ENCODE data around the gene LHX4.
"Not testable (repeated sequence)": the region's sequence is repeated elsewhere in the genome, so short reads cannot be mapped to it uniquely, and the experiment has no call there.

Gene LHX4

DNA sequence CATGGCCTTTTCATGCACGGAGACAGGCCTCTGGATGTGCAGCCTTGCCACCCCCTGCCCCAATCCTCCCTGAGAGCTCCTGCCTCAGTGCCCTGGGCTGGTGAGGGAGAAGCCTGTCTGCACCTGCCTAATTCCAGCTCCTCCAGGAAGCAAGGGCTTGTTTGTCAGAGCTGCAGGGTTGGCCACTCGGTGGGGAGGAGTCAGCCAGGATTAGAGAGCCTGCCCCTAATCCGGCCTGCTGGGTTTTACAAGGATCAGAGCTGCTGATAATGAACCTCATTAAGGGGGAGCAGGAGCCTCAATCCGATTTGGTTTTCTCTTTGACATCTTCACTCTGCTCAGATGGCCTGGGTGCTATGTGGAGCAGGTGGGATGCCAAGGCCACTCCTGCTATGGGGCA is 31.9 kb upstream of the LHX4 start:
- no peak for DNase-seq

DNA sequence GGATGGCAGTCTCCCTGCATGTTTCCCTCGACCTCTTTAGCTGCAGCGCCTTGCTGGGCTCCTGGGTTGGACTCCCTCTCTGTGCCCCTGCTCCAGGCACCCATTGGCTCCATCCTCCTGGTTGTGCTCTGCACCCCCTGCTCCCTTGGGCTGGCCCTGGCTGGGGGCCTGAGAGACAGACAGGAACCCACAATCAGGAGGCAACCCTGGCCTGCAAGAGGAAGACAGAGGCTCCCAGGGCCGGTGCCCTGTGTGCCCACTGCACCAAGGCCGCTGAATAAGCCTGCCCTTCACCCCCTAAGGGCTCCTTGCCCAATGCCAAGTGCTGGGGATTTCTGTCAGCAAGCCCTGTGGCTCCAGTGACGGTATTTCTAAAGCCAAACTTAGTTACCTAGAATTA is 31.5 kb upstream of the LHX4 start:
- DNase-seq = no peak

DNA sequence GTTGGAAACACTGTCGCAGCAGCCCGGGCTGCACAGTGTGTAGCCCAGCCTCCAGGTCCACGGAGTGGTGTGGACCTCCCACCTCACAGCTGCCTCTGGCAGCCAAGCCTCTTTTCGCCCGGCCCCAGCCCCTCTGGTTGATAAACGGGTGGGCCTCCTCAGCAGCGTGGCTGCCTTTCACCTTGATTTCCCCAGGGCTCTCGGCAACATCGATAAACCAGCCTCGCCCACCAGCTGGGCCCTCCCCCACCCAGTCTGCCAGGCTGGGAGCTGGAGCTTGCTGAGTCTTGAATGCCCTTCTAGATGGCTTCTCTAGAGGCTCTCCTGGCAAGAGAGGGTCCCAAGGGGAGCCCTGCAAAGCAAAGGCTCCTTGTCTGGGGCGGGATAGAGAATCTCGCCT is 31.0 kb upstream of the LHX4 start:
- no peak for DNase-seq

DNA sequence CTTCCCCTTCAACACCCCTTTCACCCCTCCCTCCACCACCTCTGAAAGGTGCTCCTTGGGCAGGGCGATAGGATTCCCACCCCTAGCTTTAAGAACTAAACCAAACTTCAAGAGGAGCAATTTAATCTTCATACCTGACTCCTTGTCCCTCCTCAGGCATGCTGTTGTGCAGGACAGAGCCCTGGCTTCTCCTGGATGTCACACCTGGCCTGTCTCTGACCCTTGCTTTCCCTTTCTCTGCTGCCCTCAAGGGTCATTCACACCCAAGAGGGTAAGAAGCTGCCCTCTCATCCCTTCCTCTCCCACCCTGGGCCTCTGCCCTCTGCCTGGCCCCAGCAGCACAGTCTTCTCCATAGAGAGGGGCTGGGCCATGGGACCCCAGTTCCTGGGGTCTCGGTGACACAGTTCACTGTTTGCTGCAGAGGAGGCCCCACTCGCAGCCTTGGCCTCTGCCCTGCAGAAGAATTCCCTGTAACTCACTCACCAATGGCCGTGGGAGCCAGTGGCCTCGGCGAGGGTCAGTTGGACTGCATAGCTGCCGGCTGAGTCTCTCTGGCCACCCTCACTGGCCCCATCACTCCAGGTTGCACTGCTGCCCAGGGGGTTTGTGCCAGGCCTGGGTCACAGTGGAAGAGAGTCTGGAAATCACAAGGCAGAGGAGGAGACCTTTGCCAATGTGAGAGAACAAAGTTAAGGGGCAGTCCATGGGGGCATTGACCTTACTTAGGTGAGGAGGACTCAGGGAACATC is 28.4 kb upstream of the LHX4 start:
- no peak for DNase-seq

DNA sequence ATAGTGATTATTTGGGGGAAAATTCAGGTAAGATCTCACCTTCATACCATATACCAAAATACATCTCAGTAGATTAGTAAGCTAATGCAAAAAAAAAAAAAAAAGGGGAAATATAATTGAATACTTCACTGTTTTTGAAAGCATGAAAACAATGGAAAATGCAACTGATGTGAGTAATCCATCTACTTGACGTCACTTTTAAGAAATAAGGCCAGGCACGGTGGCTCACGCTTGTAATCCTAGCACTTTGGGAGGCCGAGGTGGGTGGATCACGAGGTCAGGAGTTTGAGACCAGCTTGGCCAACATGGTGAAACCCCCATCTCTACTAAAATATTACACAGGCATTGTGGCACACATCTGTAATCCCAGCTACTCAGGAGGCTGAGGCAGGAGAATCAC is 27.5 kb upstream of the LHX4 start:
- not testable (repeated sequence) for DNase-seq

DNA sequence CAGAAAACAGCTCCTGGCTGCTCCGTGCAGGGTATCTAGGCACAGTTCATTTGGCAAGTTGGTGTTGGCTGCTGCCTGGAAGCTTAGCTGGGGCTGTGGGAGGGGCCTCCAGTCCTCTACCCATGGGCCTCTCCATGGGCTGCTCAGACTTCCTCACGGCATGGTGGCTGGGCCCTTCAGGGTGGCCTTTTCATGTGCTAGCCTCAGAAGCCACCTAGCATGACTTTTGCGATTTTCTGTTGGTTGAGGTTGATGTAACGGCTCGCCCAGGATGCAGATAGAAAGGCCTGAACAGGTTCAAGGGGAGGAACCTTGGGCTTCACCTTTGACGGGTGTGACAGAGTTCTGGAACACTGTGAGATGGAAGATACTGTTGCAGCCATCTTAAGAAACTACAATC is 25.8 kb upstream of the LHX4 start:
- DNase-seq = no peak

DNA sequence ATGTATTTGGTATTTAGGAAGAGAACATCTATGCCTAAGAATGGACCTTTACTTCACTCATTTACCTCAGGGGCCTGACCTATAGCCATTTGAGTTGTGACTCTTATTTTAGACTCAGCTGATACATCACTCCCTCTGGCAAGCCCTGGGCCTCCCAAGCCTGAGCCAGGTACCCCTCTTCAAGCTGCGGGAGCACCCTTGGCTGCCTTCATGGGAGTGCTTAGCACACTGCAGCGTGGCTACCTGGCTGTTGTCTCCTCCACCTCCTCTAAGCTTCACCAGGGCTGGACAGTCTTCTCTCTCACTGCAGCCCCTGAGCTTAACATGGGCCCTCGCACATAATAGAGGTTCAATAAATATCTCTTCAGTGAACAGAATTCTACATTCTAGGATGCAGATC is 23.5 kb upstream of the LHX4 start:
- no peak for DNase-seq

DNA sequence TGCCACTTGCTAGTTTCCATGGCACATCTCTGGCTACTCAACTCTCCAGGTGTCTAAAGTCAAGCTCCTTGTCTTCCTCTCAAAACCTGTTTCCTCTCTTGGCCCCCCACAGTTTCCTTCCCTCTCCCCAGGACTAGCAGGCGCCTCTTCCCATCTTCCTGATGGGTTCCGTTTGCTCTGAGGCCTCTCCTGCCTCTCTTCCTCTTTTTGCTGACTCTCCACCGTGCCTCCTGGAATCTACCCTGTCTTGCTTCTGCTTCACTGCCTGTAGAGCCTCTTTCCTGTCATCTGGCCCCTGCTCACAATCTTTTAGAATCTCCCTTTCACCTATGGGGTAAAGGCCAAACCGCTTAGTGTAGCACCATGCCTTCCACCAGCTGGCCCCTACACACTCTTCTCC is 21.8 kb upstream of the LHX4 start:
- no peak for DNase-seq

DNA sequence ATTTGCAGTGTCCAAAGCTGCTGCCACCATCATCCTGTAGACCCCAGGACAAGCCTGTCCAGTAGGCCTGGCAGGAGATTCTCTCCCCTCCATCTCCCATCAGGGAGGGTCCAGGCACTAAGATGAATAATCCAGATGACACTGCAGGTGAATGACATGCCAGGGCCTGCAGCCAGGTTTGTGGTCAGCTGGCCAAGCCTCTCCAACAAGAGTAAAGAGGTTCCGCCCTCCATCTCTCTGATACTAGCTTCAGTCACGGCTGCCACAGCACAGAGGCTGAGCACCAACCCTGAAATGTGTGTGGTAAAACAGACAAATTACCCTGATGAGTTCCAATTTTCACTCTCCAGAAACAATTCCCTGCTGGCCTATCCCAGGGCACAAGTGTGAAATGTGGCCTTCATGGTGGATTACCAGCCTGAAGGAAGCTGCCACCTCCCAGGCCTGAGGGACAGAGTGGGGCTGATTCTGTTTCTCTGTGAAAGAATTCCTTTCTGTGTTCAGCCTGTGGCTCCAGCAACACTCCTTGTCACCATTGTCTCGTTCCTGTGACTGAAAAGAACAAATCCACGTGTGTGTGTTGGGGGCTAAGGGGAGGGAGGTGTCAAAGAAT is 19.9 kb upstream of the LHX4 start:
- no peak for DNase-seq

DNA sequence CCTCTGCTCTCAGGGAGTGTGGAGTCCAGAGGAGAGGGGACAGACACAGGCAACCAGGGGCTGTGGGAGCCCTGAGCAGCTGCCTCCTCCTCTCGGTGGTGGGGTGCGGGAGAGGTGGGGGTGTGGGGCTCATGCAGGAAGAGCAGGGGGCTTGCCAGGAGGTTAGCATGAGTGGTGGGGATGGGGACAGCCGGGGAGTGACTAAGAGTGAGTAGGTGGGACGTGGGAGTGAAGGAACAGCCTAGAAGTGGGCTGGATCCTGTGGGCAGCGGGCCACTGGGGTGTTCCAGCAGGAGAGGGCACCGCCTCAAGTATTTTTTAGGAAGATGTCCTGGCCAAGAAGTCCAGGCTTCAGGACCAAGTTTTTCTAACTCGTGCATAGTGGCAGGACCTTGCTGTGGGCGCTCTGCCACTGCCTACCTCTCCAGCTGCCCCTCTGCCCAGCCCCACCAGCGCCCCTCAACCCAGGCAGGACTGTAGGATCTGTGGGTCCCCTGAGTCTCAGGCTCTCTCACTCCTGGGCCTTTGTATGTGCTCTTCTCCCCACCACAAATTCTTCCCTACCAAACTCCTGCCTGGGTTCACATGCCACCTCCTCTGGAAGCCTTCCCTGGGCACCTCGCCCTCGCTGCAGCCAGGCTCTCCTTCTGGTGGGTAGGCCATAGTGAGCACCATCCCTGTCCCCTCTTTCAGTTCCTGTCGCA is 18.8 kb upstream of the LHX4 start:
- no peak for DNase-seq

DNA sequence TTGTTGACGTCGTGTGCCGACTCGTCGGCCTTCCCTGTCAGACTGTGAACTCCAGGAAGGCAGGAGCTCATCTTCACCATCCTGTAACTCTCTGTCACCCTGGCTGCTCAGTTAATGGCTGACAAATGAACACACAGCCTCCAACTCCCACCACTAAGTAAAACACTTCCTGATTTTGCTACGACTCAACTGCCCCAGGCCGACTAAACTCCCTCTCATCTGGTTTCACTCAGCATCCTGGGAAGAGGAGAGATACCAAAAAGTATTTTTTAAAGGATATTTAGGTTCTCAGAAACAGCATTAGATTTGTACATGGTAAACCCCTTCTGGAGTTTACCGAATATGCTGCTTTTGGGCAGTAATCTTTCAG is 18.2 kb upstream of the LHX4 start:
- DNase-seq = no peak

DNA sequence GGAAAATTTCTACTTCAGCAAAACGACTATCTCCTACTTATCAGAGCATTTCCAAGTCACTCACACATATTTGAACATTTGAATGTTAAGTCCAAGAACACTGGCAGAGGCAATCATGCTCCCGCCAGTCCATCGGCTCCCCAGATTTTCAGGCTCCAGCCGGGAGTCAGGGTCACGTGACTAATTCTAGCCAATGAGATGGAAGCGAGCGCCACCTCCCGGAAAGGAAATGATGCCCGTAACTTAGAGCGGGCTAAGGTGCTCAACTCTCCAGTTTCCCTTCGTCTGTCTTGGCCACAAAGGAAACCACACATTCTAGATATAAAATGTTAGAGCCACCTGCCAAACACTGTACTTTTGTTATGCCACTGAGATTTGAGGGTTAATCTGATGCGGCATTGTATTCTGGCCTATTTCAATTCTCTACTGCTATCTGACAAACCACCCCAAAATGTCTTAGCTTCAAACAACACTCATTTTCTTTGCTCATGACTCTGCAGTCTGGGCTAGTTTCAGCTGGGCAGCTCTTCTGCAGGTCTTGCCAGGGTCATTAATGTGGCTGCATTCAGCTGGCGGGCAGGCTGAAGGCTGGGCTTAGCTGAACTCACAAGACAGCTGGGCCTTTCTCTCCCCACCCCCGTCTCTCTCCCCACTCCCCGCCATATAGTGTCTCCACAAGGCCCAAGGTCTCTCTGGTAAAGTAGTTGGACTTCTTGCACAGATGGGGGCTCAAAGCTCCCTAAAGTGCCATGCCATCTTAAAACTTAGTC is 16.5 kb upstream of the LHX4 start:
- no peak for DNase-seq

DNA sequence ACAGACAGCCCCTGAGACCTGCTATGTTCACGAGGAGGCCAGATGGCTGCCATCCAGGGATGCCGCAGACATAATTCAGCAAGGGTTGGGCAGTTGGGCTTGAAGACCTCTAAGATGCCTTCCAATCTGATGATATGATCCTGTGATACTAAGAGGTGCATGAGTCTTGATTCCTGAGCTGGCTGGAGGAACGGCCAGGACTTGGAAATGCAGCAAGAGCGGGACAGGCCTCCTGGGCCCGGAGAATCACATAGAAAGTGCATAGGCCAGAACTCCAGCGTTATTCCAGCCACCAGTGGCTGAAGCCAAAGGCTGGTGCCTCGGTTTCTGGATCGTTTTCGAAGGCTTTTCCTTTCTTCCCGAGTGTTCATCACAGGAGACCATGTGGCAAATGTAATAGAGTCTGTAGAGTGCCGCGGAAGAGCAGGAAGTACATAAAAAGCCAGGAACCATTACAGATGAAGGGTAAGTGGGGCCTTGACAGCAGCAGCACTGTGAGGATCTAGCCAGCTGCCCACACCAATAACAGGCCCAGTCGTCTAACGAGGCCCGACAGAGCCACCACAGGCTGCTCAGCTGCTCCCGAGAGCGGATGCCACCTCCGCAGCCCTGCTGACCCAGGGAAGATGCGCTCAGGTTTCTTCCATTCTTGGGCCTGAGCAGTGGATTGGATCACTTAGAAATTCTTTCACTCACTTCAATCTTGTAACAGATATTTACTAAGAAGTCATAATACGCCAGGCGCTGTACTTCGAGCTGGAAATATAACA is 14.0 kb upstream of the LHX4 start:
- DNase-seq = no peak

DNA sequence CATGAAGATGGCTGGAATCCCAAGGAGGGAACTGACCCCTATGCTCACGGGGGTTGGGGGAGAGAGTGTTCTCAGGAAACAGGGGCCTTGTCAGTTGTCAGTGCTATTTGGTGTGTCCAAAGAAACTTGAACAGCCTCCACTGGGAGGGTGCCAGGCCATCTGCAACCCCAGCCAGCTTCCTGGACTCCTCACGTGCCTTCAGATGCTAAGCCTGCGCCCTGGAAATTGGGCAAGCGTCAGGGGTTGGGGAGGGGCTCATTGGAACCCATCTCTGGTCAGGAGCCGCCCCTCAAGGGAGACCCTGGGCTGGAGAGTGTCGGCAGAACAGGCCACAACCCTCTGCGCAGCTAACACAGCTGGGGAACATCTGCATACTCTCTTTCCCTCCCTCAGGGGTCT is 13.1 kb upstream of the LHX4 start:
- no peak for DNase-seq

DNA sequence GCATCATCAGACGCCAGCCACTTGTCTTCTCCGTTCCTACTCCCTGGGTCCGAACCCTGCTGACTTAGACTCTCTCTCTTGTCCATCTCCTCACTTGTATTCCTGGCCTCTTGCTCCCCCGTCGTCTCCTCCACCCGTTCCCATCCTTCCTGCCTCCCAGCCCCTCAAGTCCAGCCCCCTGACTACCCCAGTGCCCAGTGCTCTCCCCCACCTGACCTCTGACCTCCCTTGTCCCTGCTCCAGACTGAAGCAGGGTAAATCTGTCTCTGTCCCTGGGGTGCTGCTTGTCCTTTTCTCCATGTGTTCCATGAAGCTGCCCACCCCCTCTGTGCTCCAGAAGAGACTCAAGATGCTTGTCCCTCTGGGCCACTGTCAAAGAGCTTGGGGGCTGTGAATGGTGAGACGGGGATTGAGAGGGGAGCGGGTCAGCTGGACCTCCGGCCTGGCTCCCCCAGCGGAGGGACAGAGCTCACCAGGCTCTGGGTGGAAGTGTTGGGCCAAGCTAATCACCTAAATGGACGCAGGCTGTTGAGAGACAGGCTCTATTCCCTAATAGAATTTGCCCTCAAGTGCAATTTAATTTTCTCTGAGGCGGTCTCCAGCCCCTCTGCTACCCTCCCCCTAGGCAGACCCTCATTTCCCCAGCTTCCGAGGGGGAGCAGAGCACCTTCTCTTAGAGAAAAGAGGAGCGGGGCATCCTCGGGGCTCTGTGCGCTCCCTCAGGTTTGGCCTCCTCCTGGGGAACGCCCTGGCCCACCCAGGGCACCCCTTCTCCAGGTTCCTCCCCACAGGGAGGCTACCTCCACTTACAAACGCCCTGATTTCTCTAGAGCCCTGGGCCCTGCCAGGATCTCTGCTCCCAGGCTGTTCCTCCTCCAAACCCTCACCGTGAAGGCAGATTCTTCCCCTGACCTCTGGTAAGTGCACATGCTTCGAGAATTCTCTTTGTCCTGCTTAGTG is 11.0 kb upstream of the LHX4 start:
- no peak for DNase-seq

DNA sequence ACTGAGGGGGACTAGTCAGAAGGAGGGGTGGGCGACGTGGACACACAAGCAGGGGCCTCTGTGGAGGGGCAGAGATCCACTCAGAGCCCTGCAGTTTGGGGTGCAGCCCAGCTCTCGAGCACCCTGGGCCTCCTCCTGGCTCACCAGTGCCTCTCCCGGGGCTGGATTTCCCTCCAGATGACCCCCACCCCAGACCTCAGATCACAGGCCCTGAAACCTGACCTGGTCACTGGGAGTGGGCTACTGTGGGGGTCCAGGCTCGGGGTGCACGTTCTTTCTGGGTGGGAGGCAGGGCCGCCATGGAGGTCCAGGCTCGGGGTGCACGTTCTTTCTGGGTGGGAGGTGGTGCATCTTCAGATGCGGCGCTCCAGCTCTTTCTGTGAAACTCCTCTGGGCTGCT is 10.3 kb upstream of the LHX4 start:
- no peak for DNase-seq

DNA sequence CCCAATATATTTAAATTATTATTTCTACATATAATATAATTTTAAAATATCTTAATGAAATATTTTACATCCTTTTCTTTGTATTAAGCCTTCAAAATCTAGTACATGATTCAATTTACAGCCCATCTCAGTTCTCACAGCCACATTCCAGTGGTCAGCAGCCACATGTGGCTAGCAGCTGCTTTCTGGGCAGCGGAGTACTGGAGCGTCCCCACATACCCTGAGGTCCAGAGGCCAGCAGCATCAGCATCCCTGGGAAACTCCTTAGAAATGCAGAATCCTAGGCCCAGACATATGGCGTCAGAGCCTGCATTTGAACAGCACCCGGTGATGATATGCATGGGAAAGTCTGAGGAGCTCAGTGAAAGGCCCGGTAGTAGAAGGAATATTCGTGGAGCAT is 8.6 kb upstream of the LHX4 start:
- DNase-seq = no peak

DNA sequence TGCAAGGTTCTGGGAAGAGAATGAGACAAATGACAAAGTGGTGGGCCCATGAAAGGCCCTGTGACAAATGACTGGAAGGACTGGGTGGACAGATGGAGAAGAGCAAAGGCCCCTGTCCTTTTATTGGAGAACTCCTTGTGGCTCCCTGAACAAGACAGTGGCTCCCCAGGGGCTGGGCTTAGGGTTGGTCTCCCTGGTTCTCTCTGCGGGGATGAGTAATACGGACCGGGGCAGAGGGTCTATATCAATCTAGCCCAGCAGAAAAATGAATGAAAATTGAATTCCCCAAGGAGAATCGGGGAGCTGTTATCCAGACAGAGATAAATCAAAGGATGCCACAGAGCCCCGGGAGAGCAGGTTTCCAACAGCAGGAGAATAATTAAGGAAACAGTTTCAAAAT is 5.2 kb upstream of the LHX4 start:
- DNase-seq = no peak

DNA sequence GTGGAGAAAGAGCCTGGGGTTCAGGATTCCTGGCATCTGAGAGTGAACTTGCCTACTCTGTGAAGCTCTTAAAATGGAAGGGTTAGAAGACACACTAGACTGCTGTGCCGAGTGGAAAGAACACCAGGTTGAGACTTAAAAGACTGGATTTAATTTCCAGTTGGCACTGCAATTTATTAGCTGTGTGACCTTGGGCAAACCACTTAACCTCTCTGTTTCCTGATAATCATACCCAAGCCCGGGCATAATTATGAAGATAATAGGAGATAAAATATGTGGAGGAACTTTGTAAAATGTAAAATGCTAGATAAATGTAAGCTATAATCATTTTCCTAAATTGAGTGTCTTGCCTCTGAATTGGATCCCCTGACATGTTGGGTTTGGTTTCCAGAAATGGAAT is 4.7 kb upstream of the LHX4 start:
- DNase-seq = no peak

DNA sequence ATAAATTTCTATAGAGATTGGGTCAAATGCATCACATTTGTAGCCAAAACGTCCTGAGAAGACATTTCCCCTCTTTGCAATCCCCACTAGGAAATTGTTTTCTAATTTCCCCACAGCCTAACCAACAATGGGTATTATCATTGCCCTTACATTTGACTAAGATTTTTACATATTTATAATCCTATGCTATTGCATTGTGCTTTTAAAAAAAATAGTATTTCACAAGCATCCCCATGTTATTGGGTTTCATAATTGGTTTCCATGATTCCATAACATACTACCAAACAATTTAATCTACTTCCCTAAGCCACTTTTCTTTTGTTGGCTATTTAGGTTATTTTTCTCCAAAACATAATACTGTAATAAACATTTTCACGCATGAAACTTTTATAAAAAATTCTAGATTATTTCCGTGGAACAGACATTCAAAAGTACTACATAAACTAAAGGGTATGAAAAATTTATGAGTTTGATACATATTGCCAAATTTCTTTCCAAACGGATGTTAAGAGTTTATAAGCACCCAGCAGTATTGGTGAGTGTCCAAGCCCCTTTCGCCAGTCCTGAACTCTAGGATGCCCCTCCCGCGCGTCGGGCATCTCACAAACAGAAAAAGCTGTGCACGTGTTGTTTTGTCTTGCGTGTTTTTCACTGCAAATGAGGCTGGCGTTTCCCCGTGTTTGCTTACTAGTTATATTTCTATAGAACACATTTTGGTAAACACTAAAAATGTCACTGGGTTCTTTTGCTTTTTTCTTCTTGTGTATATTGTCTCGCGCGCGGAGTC is 2.0 kb upstream of the LHX4 start:
- no peak for DNase-seq

Measured in NCI-H2081 treated with DMSO at 0.1 percent for 48 hours (cell line).